ENCODE data around the gene ROBO1. TPM values are rescaled to one million over a fixed set of nuclear protein-coding genes. Genes with fewer than 3 reads are reported as not detected.

The ROBO1 gene
- total RNA-seq, 1 donor from 2014 or later: 20.8 TPM

- DNase-seq (ENCODE audit: low read depth): no peak
- no peaks in the 10 kb centered on the region for H3K36me3 ChIP-seq (ENCODE audit: control insufficient read depth, insufficient read depth, low read length)
- H3K27me3 ChIP-seq (ENCODE audit: control insufficient read depth, insufficient read depth, low read length): no peaks in the 10 kb centered on the region
- no peak overlapping the region for H3K4me3 ChIP-seq (ENCODE audit: low read depth, low read length)
- TF ChIP-seq CTCF (IDR thresholded peaks at IDR 0.05; ENCODE audit: insufficient read depth, low read length, severe bottlenecking): no peak
- no peak for FAIRE-seq
Measured at GRCh38 chr3:78977073-78977472, 790.7 kb downstream of the ROBO1 start.

- DNase-seq (ENCODE audit: low read depth) (no peak), FAIRE-seq (peak; percentile 81)
- H3K27me3 ChIP-seq (ENCODE audit: control insufficient read depth, insufficient read depth, low read length): no peaks in the 10 kb centered on the region
- no peaks in the 10 kb centered on the region for H3K36me3 ChIP-seq (ENCODE audit: control insufficient read depth, insufficient read depth, low read length)
- TF ChIP-seq CTCF (IDR thresholded peaks at IDR 0.05; ENCODE audit: insufficient read depth, low read length, severe bottlenecking): no peak
- no peak overlapping the region for H3K4me3 ChIP-seq (ENCODE audit: low read depth, low read length)
Measured at GRCh38 chr3:78976200-78976599, 791.6 kb downstream of the ROBO1 start.

- no peaks in the 10 kb centered on the region for H3K36me3 ChIP-seq (ENCODE audit: control insufficient read depth, insufficient read depth, low read length)
- DNase-seq (ENCODE audit: low read depth) (peak; percentile 57), FAIRE-seq (no peak)
- TF ChIP-seq CTCF (IDR thresholded peaks at IDR 0.05; ENCODE audit: insufficient read depth, low read length, severe bottlenecking): no peak
- no peaks in the 10 kb centered on the region for H3K27me3 ChIP-seq (ENCODE audit: control insufficient read depth, insufficient read depth, low read length)
- H3K4me3 ChIP-seq (ENCODE audit: low read depth, low read length): no peak overlapping the region
Measured at GRCh38 chr3:78974181-78974790, 793.5 kb downstream of the ROBO1 start.

- peak; percentile 82 for DNase-seq (ENCODE audit: low read depth)
- TF ChIP-seq CTCF (IDR thresholded peaks at IDR 0.05; ENCODE audit: insufficient read depth, low read length, severe bottlenecking): no peak
Measured at GRCh38 chr3:78972617-78973301, 795.0 kb downstream of the ROBO1 start.

GRCh38 chr3:78970656-78971055 lies 797.1 kb downstream of the ROBO1 start:
- no peak overlapping the region for H3K4me3 ChIP-seq (ENCODE audit: low read depth, low read length)
- no peak for TF ChIP-seq CTCF (IDR thresholded peaks at IDR 0.05; ENCODE audit: insufficient read depth, low read length, severe bottlenecking)
- H3K36me3 ChIP-seq (ENCODE audit: control insufficient read depth, insufficient read depth, low read length): no peaks in the 10 kb centered on the region
- DNase-seq (ENCODE audit: low read depth): peak; percentile 59
- FAIRE-seq: no peak
- no peaks in the 10 kb centered on the region for H3K27me3 ChIP-seq (ENCODE audit: control insufficient read depth, insufficient read depth, low read length)

More at GRCh38 chr3:78972617-78973301, 795.0 kb downstream of the ROBO1 start:
- H3K4me3 ChIP-seq (ENCODE audit: low read depth, low read length): no peak overlapping the region
- no peak for FAIRE-seq
- no peaks in the 10 kb centered on the region for H3K36me3 ChIP-seq (ENCODE audit: control insufficient read depth, insufficient read depth, low read length)
- H3K27me3 ChIP-seq (ENCODE audit: control insufficient read depth, insufficient read depth, low read length): no peaks in the 10 kb centered on the region

All from bronchial epithelial cell (primary cell).